Measurements from ENCODE around the gene EFNA5. TPM values are rescaled to one million over a fixed set of nuclear protein-coding genes. Genes with fewer than 3 reads are reported as not detected.

Gene EFNA5
- total and polyA plus RNA-seq, 10 of the 15 experiments (the other 5 are each of a cell fraction or from before 2014, with no cell fraction given) = 0.19 to 12.6 (median 3.9) TPM

- peaks cover 7% of the 10 kb centered on the region for H3K4me1 ChIP-seq (ENCODE audit: control insufficient read depth, insufficient read depth, low read length)
- TF ChIP-seq MAX (IDR thresholded peaks at IDR 0.05; ENCODE audit: low read depth, low read length) (no peak), ZBED1 (IDR thresholded peaks at IDR 0.05; ENCODE audit: borderline replicate concordance) (no peak), SMAD1 (IDR thresholded peaks at IDR 0.05; ENCODE audit: low read depth, partially characterized antibody) (no peak), BCL3 (IDR thresholded peaks at IDR 0.05; ENCODE audit: borderline replicate concordance, insufficient read depth, low read depth, low read length, poor library complexity, severe bottlenecking) (peak; percentile 88), IRF4 (IDR thresholded peaks at IDR 0.05; ENCODE audit: low read depth, low read length) (no peak), ZNF24 (IDR thresholded peaks at IDR 0.05) (no peak), YY1 (IDR thresholded peaks at IDR 0.05; ENCODE audit: low read depth, low read length) (no peak), BCLAF1 (IDR thresholded peaks at IDR 0.05) (no peak), PAX8 (IDR thresholded peaks at IDR 0.05) (no peak), CBX5 (IDR thresholded peaks at IDR 0.05; ENCODE audit: low read depth) (no peak), SREBF1 (IDR thresholded peaks at IDR 0.05; ENCODE audit: low read length) (no peak), RELB (IDR thresholded peaks at IDR 0.05; ENCODE audit: low read depth) (no peak), POLR2A (IDR thresholded peaks at IDR 0.05; ENCODE audit: low read depth, low read length) (no peak), ZBTB4 (CRISPR knock-in tag; IDR thresholded peaks at IDR 0.05) (no peak)
These were observed 93.9 kb downstream of the EFNA5 start for GRCh38 chr5:107576736-107577393.

More at GRCh38 chr5:107576736-107577393, 93.9 kb downstream of the EFNA5 start:
- Histone ChIP-seq H3K4me3 (no peak overlapping the region; the same call in 1 of the 2 replicates), H3K36me3 (ENCODE audit: control insufficient read depth in 2 of 2, insufficient read depth in 2 of 2, low read length in 1 of 2) (no peaks in the 10 kb centered on the region), H3K9me3 (replicated peaks; ENCODE audit: control insufficient read depth, insufficient read depth, low read length) (no peaks in the 10 kb centered on the region), H3K4me2 (ENCODE audit: control insufficient read depth, insufficient read depth) (peak overlapping the region; percentile 28), H3K27ac (ENCODE audit: control insufficient read depth, insufficient read depth) (peak overlapping the region; percentile 21; the same call in 1 of the 2 replicates), H3K27me3 (replicated peaks in 1 of 2; ENCODE audit: control insufficient read depth in 2 of 2, insufficient read depth in 2 of 2, low read length in 1 of 2) (no peaks in the 10 kb centered on the region), H3K9ac (ENCODE audit: control insufficient read depth, insufficient read depth, low read length) (no peak overlapping the region), H3K79me2 (ENCODE audit: control insufficient read depth, insufficient read depth, low read length) (peaks cover 42% of the 10 kb centered on the region), H2AFZ (ENCODE audit: control insufficient read depth, low read depth, low read length) (no peak overlapping the region), H4K20me1 (ENCODE audit: control insufficient read depth, insufficient read depth) (no peaks in the 10 kb centered on the region)
- ChIA-PET RAD21 (ENCODE audit: unreplicated experiment) (interaction anchor here (1.0 to 1.7 kb wide), 5 partner anchors 76 to 187 kb away, joined by 3 to 6 read pairs (median 3); no protein-coding TSS in a partner anchor), POLR2A (interaction anchor here (1.0 to 1.2 kb wide), 3 partner anchors 20 to 186 kb away, joined by 3 to 4 read pairs (median 4); no protein-coding TSS in a partner anchor), SMC1A (ENCODE audit: uncharacterized antibody, unreplicated experiment) (interaction anchor here (0.8 to 1.5 kb wide), 8 partner anchors 14 to 290 kb away, joined by 3 to 6 read pairs (median 4); no protein-coding TSS in a partner anchor), CTCF (interaction anchor here (0.5 to 1.5 kb wide), 7 partner anchors 18 to 99 kb away, joined by 3 to 5 read pairs (median 4); no protein-coding TSS in a partner anchor)
- in situ Hi-C loops (cut with MboI) = no loop called here
- no peak; the same call in 2 of the 3 replicates for ATAC-seq
- 7% methylated on average over 3 of the region's 3 CpGs for WGBS (ENCODE audit: insufficient coverage, insufficient replicate concordance, low lambda C conversion rate, missing lambda C conversion rate)
- BruUV-seq (replicated peaks) = no TSS peak
- no peak for FAIRE-seq
- DNase-seq (ENCODE audit: low read depth, low spot score) = peak; percentile 72
- intact Hi-C loops (cut with micrococcal nuclease; ENCODE audit: unreplicated experiment) = loop anchor here (10.0 kb wide), 1 partner anchor 768 kb away; no protein-coding TSS in a partner anchor
